Pericardium fibroblast (primary cell): ENCODE results near the gene APOL6. TPM values are rescaled to one million over a fixed set of nuclear protein-coding genes. Genes with fewer than 3 reads are reported as not detected.

ENCODE experiments used
- total RNA-seq: library from RNA; depleted of rRNA; stranded (reverse); fragments of >200 nt; gene quantifications from 2 replicates; pipeline ENCODE4 v1.2.3, GENCODE V29; 2015

Gene APOL6, protein sequence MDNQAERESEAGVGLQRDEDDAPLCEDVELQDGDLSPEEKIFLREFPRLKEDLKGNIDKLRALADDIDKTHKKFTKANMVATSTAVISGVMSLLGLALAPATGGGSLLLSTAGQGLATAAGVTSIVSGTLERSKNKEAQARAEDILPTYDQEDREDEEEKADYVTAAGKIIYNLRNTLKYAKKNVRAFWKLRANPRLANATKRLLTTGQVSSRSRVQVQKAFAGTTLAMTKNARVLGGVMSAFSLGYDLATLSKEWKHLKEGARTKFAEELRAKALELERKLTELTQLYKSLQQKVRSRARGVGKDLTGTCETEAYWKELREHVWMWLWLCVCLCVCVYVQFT
- total RNA-seq = 9.3 and 18.4 TPM in 2 replicates

DNA sequence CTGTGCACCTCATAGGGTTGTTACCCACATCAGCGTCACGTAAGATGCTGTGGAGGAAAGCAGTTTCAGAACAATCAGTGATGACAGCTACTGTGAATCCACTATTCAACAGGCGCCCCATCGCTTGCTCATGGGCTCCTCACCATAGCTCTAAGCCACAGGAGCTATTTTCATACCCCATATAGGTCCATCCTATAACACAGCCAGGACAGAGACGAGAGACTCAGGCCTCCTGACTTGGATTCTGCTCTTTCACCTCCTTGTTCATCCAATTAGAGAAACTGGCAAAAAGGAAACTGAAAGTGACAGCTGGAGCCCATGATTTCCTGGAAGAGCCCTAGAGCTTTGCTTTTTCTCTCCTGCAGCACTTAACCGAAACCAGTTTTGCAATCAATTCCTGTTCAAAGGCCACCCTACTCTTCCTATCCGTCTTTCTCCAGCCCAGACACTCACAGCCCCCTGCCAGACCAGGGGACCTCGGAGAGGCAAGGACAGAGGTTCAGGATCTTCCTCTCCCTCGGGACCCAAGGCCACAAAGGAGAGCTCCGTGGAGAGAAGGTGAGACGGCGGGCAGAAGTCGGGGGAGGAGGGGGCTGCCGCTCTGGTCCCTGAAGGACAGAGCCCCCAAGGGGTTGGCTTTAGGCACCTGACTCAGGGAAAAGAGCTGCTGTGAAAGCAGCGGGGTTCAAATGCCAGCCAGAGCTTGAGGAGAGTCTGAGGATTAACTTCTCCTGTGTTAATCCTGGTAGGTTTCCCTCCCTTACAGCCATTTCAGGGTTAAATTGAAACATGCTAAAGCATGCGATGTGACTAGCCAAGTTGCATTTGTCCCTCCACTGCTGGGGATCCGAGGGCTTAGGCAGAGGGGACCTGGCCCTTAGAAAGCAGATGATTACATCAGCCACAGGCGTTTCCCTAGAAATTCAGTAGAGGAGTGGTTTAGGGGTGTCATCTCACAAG lies at the start of gene APOL6:
Gene APOL6 (plus strand): TSS at position 381 of the 960 bp plus-strand sequence. CDS start 7,980 bp downstream, outside the sequence.

DNA sequence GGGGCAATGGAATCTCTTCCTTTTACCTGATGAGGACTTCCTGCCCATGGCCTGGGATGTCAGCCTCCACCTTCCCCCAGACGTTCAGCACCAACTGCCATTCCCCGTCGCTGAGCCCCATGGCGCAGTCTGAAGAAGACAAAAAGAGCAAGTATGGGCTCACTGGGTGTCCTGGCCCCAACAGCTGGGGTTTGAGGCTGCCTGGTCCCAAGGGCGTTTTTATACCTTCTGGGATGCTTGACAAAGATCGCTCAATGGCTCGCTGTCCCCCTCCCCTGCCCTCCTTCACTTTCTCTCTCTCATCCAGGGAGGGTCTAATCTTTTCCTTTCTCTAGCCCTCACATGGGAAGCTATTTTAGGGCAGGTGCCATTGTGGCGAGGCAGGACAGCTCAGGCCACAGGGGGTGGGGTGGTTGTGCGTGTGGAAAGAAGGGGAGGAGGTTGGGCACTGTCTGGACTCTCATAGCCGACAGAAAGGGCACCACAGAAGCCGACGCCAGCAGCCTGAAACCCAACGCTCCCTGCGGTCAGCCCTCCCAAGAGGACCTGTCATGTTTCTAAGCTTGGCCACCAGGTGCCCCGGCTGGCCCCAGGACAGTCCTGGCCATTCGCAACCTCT lies 31.0 kb upstream of the APOL6 start, which contains the start of gene MB:
Gene MB (minus strand): TSS at position 193 of the 619 bp plus-strand sequence. CDS start 72 bp downstream, at position 121.

DNA sequence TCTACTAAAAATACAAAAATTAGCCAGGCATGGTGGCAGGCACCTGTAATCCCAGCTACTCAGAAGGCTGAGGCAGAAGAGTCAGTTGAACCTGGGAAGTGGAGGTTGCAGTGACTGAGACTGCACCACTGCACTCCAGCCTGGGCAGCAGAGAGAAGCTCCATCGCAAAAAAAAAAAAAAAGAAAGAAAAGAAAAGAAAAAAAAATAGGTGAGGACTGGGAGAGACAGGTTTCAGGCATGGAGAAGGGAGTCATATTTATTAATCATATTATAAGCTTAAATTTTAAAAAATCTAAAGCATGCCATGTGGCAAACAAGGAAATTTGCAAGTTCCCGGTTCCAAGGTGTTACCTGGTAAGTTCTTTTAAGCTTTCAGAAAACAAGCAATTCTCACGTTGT lies 69.3 kb downstream of the APOL6 start, which contains the start of gene APOL5:
Gene APOL5 (plus strand): TSS at position 301 of the 400 bp plus-strand sequence. CDS start 0 bp downstream, at position 301.

Other genes with a start within 250 kb of the APOL6 start
- 9.7 and 10.4 TPM in 2 replicates for gene MCM5, start 248.3 kb upstream of the APOL6 start, total RNA-seq
- gene RASD2, start 107.6 kb upstream of the APOL6 start, total RNA-seq = under 0.01 TPM in 1 of 2 replicates, not detected in the other
- gene MB, start 31.1 kb upstream of the APOL6 start, total RNA-seq = not detected in 2 replicates
- not detected in 2 replicates for gene APOL5, start 69.4 kb downstream of the APOL6 start, total RNA-seq